IgD-negative memory B cell (primary cell): ENCODE results near the gene FRMD6. TPM values are rescaled to one million over a fixed set of nuclear protein-coding genes. Genes with fewer than 3 reads are reported as not detected.

ENCODE experiments used
- H3K27ac Mint-ChIP-seq, 3 donors: one replicate each; pipeline ENCODE4 v1.8.0; 2020 to 2022; ENCODE audit warnings: mild to moderate bottlenecking in 3 of 3, mixed read lengths in 3 of 3, moderate library complexity in 1 of 3
- H3K27me3 Mint-ChIP-seq: one replicate; pipeline ENCODE4 v1.8.0; 2021; ENCODE audit warnings: mixed read lengths
- H3K36me3 Mint-ChIP-seq: one replicate; pipeline ENCODE4 v1.8.0; 2020; ENCODE audit warnings: mild to moderate bottlenecking, mixed read lengths
- H3K4me1 Mint-ChIP-seq, 3 donors: one replicate each; pipeline ENCODE4 v1.8.0; 2020 to 2022; ENCODE audit warnings: mixed read lengths in 3 of 3, mild to moderate bottlenecking in 1 of 3
- H3K4me3 Mint-ChIP-seq, 4 donors: one replicate each; pipeline ENCODE4 v1.8.0; 2020 to 2022; ENCODE audit warnings: mild to moderate bottlenecking in 4 of 4, mixed read lengths in 4 of 4, moderate library complexity in 3 of 4
- H3K9me3 Mint-ChIP-seq, 3 donors: one replicate each; pipeline ENCODE4 v1.8.0; 2020 to 2021; ENCODE audit warnings: mixed read lengths in 3 of 3, mild to moderate bottlenecking in 1 of 3
- polyA plus RNA-seq: library from polyadenylated mRNA; unstranded; fragments of 300-500 nt; fragmentation: Illumina TruSeq; gene quantifications from one replicate; pipeline ENCODE4 v1.2.3, GENCODE V29; 2021

FRMD6 gene
- polyA plus RNA-seq, 1 donor from 2014 or later = not detected

DNA sequence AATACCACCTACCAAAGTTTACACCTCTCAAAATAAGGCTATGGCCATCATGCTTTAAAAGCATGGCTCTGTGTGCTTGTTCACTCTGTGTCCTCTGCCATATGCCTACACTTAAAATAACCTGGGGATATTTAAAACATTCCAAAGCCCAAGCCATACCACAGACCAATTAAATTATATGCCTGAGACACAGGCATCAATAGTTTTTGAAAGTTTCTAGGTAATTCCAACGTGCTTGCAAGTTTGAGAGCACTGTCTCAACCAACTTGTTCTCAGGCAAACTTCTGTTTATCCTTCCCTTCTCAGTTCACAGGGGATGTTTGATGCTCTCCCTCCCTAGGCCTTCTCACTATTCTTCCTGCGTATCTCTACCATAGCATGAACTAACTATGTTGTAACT is 3.4 kb upstream of the FRMD6 start:
- H3K27ac Mint-ChIP-seq = peak overlapping the region in 1 of 3 donors; percentile 36
- H3K36me3 Mint-ChIP-seq = peaks cover 3% of the 10 kb centered on the region
- H3K4me3 Mint-ChIP-seq = no peak overlapping the region
- H3K27me3 Mint-ChIP-seq = peaks cover 16% of the 10 kb centered on the region
- no peaks in the 10 kb centered on the region for H3K9me3 Mint-ChIP-seq
- H3K4me1 Mint-ChIP-seq = peaks cover 3 to 8% (median 6%) of the 10 kb centered on the region in 3 donors

DNA sequence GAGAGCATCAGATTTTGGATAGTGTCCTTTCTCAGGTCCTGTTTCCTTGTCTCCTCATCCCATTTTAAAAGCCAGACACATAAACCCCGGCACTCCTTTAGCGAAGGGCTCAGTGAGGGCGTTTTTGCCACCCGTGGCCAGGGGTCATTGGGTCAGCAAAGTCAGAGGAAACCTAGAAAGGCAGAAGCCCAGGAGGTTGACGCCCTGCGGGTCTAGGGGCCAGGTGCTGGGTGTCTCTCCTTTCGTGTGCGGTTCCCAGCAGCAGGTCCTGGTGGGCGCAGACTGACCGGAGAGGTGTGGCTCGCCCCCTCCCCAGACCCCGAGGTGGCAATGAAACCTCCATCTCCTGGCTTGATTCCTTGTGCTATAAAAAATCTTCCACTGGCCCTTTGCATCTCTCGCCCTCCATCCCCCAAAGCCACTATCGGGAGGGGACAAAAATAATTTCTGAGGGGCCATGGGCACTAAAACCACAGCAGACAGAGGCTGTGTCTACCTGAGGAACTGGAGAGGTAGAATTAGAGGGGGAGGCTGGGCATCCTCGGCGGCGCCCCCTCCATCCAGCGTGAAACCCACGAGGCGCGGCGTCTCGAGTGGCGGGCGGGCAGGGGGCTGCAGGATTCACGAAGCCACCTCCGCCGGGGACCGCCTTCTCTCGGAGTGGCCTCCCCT is 858 bp upstream of the FRMD6 start:
- H3K9me3 Mint-ChIP-seq = no peaks in the 10 kb centered on the region
- no peaks in the 10 kb centered on the region for H3K36me3 Mint-ChIP-seq
- H3K4me3 Mint-ChIP-seq = peak overlapping the region; percentile 61 to 91 (median 82)
- peak overlapping the region in 2 of 3 donors; percentile 64 to 67 for H3K27ac Mint-ChIP-seq
- H3K27me3 Mint-ChIP-seq = peaks cover 23% of the 10 kb centered on the region
- peaks cover 3 to 8% (median 6%) of the 10 kb centered on the region in 3 donors for H3K4me1 Mint-ChIP-seq

DNA sequence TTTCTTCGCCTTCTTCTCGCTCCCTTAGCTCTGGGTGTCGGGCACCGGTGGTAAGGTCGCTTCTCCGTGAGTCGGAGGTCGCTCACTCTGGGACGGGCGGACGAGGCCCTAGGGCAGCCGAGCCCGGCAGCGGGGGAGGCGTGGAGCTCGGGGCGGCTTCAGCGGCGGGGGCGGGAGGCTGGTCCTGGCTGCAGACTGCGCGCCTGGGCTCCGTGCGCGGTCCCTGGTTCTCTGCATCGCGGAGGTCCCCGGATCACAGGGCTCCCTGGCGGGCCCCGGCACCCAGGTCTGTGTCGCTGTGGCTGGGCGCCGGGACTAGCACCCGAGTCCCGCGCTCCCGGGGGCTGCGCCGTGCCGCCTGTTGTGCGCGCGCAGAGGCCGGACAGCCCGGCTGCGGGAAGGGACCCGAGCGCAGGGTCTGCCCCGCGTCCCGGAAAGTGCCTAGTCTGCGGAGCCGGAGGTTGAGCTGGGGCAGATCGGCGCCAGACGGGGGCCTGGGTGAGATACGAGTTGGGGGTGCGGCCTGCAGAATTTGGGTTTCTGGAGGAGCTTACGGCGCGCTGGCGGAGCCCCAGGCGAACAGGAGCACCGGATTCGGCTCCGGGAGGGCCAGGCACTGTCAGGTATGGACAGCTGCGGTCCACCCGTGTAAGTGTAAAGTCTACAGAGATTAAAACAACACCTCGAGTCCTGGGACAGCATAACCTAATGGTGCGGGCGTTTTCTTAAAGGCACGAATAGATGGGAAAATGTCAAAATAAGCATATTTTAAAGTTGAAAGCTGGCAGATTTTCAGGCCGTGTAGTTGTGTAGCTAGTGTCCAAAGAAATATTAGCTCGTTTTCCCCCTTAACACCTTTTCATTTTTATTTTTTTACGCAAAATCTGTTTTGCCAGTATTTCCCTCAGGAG is 713 bp downstream of the FRMD6 start:
- Mint-ChIP-seq H3K36me3 (no peaks in the 10 kb centered on the region), H3K9me3 (no peaks in the 10 kb centered on the region), H3K4me1 (peaks cover 3 to 8% (median 6%) of the 10 kb centered on the region in 3 donors), H3K27ac (peak overlapping the region in 2 of 3 donors; percentile 50 to 66), H3K4me3 (peak overlapping the region; percentile 78 to 95 (median 90)), H3K27me3 (peaks cover 33% of the 10 kb centered on the region)

DNA sequence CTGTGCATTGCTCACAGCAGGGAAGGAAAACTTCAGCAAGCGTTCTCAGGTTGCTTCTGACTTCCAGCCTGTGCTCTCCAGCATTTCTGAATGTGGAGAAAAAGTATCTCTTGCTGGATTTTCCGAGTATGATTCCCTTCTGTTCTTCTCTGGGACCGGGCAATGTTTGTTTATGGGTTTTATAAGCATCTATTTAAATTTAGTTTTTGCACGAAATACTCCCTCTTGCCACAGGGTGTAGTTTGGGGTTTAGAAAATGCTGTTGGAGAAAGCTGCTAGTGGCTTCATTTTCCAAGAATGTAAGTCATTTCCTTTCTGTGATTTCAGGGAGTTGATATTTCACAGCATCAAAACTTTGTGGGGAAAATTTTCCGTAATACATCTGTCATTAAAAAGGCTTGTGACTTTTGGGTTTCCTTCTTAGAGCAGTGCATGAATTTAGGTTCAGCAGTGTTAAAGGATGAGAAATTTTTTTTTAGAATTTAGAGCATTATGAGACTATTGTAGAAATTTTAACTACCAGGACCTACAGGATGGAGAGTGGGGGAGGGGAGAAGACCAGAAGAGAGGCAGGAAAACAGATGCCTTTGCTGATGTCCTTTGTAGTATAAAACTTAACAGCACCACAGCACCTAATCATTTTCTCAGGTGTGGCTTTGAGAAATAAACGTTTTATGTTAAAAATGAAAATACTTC is 1.5 kb downstream of the FRMD6 start:
- Mint-ChIP-seq H3K9me3 (no peaks in the 10 kb centered on the region), H3K4me1 (peaks cover 3 to 8% (median 6%) of the 10 kb centered on the region in 3 donors), H3K27ac (peak overlapping the region in 1 of 3 donors; percentile 66), H3K36me3 (no peaks in the 10 kb centered on the region), H3K4me3 (peak overlapping the region; percentile 78 to 95 (median 90)), H3K27me3 (peaks cover 36% of the 10 kb centered on the region)

DNA sequence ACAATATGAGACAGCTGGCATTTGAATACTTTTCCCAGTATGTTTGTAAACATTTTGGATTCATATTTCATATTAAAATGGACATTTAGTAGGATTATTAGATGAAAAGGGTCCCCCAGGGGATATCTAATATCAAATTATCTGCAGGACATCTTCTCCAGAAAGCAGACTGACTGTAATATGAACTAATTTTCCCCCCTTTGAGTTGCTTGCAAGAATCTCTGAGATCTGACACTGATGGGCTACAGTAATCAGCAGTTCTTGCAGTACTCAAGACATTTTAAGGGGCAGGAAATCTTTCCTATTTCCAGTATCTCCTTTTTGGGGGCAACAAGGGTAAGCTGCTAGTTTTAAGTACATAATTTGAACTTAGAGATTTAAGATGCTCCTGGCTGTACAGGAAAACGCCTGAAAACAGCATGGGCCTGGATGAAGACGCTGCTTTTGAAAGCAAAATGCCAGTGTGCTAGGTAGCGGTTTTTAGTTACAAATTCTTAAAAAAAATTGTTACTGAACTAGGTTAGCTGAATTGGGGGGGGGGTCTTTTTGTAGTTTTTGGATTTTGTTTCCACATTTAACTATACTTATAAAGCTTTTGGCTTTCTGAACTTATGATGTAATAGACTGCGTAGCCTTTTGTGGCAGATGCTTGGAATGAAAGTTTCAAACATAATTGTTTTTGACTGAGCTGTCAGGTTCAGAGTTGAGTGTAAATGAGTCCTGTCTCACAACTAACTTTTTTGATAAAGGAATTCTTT is 2.2 kb downstream of the FRMD6 start:
- no peak overlapping the region for H3K27ac Mint-ChIP-seq

DNA sequence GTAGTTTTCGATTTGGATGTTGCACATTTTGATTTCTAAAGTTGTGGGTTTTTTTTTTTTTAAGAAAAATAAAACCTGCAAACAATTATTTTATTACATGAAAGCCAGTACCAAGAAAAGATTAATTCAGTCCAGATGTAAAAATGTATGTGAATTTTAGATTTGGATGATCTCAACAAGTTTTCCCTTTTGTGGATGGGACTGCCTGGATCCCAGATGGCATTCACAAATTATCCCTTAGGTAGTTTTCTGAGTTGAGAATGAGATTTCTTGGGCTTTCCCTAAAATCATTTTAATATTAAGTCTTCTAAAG is 2.8 kb downstream of the FRMD6 start:
- Mint-ChIP-seq H3K27ac (no peak overlapping the region), H3K9me3 (no peaks in the 10 kb centered on the region), H3K36me3 (no peaks in the 10 kb centered on the region), H3K27me3 (peaks cover 34% of the 10 kb centered on the region), H3K4me3 (no peak overlapping the region), H3K4me1 (peaks cover 3 to 8% (median 6%) of the 10 kb centered on the region in 3 donors)

More for the DNA sequence above, 2.2 kb downstream of the FRMD6 start:
- Mint-ChIP-seq H3K36me3 (no peaks in the 10 kb centered on the region), H3K4me1 (peaks cover 3 to 8% (median 6%) of the 10 kb centered on the region in 3 donors), H3K9me3 (no peaks in the 10 kb centered on the region), H3K4me3 (peak overlapping the region in 1 of 4 donors; percentile 89), H3K27me3 (peaks cover 33% of the 10 kb centered on the region)

DNA sequence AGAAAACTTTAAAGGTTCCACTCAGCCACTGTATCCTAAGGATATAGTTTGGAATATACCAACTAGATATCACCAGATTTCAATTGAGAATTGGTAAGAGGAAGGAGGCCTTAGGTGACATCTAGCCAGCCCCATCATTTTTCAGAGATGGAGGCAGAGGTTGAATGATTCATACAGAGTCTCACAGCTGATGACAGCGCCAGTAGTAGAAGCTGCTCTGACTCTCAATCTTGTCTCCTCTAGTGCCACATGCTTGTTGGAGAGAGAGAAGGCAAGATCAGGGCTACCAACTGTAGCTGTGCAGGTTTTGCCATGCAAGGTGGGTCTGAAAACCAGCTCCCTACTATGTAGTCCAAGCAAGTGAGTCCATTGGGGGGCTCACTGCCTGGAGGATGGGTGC is 6.1 kb downstream of the FRMD6 start:
- Mint-ChIP-seq H3K27me3 (peaks cover 34% of the 10 kb centered on the region), H3K9me3 (peaks cover 0 to 2% (median 0%) of the 10 kb centered on the region in 3 donors), H3K4me3 (no peak overlapping the region), H3K36me3 (peaks cover 1% of the 10 kb centered on the region), H3K4me1 (peaks cover 3 to 5% (median 4%) of the 10 kb centered on the region in 3 donors), H3K27ac (no peak overlapping the region)

DNA sequence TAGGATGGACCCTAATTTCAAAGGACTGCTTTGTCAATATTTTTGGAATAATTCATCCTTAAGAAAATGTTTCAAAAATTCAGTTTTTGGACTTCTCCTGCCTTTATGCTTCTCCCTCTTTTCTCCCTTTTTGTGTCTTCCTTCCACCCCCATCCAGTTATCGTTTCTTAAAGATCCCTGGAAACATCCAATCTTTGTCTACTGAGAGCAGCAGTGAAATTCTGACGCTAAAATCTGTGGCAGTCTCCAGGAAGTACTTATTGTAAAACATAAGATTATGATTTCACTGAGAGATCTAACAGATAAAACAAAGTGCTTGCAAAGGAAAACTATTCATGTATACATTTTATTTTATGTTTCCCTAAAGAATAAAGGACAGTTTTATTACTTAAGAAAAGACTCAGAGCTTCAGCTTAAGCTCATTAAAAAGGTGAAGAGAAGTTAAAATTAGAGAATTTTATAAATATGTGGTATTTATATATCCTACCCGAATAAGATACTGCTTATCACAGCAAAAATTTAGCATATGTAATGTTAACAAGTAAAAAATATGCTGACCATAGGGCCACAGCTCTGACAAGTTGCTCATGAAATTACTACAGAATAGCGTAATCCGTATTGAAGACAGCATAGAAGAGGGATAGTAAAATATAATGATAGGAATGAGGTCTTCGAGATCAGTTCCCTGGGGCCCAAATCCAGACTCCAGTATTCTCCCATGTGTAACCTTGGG is 6.9 kb downstream of the FRMD6 start:
- Mint-ChIP-seq H3K9me3 (peaks cover 0 to 2% (median 0%) of the 10 kb centered on the region in 3 donors), H3K36me3 (peaks cover 1% of the 10 kb centered on the region), H3K27me3 (peaks cover 29% of the 10 kb centered on the region)

DNA sequence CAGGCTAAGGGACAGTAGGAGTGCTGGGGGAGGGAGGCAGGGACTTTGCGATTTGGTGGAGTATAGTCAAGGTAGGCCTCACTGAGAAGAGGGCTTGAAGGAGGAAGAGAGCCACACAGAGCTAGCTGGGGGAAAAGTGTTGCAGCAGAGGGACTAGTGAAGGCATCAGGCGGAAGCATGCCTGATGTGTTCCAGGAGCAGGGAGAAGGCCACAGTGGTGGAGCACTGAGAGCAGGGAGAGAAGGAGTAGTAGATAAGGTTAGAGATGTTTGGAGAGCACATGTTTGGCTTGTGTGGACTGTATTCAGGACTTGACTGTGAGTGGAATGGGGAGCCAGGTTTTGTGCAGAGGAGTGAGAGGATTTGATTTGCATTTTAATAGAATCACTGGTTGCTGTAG is 9.0 kb downstream of the FRMD6 start:
- Mint-ChIP-seq H3K4me3 (no peak overlapping the region), H3K27me3 (peaks cover 23% of the 10 kb centered on the region), H3K27ac (no peak overlapping the region), H3K9me3 (peaks cover 0 to 2% (median 0%) of the 10 kb centered on the region in 3 donors), H3K36me3 (peaks cover 1% of the 10 kb centered on the region), H3K4me1 (no peaks in the 10 kb centered on the region)

More for the DNA sequence above, 6.9 kb downstream of the FRMD6 start:
- H3K4me1 Mint-ChIP-seq = no peaks in the 10 kb centered on the region
- H3K4me3 Mint-ChIP-seq = no peak overlapping the region
- H3K27ac Mint-ChIP-seq = no peak overlapping the region

DNA sequence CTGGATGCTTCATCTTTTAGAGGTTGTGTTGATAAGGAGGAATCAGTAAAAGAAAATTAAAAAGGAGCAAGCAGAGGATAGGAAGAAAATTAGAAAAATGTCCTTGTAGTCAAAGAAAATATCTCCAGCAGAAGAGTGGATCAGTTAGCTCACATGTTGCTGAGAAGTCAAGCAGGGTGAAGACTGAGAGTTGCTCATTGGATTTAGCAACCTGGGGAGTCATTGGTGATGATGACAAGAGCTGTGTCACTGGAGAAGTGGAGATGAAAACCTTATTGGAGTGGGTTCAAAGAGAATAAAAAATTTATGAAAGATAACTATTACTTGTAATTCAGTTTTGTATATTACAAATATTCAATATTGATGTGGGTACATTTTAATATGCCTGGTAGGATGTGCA is 9.8 kb downstream of the FRMD6 start:
- H3K4me3 Mint-ChIP-seq = no peak overlapping the region
- H3K27me3 Mint-ChIP-seq = peaks cover 20% of the 10 kb centered on the region
- H3K27ac Mint-ChIP-seq = no peak overlapping the region
- H3K9me3 Mint-ChIP-seq = peaks cover 0 to 2% (median 0%) of the 10 kb centered on the region in 3 donors
- no peaks in the 10 kb centered on the region for H3K4me1 Mint-ChIP-seq
- H3K36me3 Mint-ChIP-seq = peaks cover 1% of the 10 kb centered on the region

DNA sequence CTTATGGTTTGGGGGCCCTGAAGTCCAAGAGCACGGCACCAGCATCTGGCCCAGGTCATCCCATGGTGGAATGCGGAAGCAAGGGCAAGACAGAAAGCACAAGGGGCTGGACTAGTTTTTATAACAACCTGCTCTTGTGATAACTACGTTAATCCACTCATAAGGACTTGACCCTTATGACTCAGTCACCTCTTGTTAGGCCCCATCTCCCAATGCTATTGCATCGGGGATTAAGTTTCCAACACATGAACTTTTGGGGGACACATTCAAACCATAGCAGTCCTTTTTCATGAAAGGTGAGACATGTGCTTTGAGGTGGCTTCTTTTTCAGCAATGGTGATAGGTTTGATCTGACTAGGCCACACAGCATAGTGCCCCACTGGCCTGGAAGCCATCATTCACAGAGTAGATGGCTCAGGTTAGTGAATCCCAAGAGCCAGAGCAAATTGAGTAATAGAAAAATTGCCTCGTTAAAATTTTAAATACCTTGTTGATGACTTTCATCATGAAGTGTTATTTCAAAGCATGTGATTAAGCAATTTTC is 12.1 kb downstream of the FRMD6 start:
- Mint-ChIP-seq H3K27me3 (peaks cover 7% of the 10 kb centered on the region), H3K4me3 (no peak overlapping the region), H3K4me1 (no peaks in the 10 kb centered on the region), H3K36me3 (peaks cover 1% of the 10 kb centered on the region), H3K27ac (no peak overlapping the region), H3K9me3 (peaks cover 0 to 2% (median 0%) of the 10 kb centered on the region in 3 donors)

DNA sequence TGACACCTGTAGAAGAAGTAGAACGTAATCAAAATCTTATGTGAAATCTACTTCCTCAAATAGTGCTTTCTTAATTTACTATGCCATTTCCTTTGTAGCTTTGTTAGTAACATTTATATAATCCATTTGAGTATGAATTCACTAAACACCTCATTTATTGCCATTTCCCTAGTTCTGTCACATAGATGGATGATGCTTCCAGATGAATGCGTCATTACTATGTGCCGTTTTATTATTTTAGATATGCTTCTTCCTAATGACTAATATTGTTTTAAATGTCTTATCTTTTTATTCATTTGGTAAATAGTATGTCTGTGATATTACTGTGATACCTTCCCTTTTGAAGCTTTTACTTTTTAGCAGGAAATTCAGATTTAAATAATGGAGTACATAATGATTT is 14.4 kb downstream of the FRMD6 start:
- Mint-ChIP-seq H3K27me3 (peaks cover 3% of the 10 kb centered on the region), H3K4me1 (peaks cover 0 to 1% (median 0%) of the 10 kb centered on the region in 3 donors), H3K4me3 (no peak overlapping the region), H3K9me3 (peaks cover 0 to 3% (median 2%) of the 10 kb centered on the region in 3 donors), H3K27ac (no peak overlapping the region), H3K36me3 (peaks cover 1% of the 10 kb centered on the region)

DNA sequence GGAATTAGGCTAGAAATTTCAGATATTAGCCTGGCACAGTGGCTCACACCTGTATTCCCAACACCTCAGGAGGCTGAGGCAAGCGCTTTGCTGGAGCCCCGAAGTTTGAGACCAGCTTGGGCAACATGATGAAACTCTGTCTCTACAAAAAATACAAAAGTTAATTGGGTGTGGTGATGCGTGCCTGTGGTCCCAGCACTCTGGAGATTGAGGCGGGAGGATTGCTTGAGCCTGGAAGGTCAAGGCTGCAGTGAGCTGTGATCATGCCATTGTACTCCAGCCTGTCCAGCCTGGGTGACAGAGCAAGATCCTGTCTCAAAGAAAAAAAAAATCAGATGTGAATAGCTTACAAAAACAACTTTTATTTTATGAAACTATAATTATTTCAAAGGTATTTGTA is 15.1 kb downstream of the FRMD6 start:
- Mint-ChIP-seq H3K27ac (no peak overlapping the region), H3K4me3 (no peak overlapping the region), H3K4me1 (peaks cover 0 to 1% (median 0%) of the 10 kb centered on the region in 3 donors), H3K9me3 (peaks cover 0 to 3% (median 2%) of the 10 kb centered on the region in 3 donors), H3K27me3 (peaks cover 4% of the 10 kb centered on the region), H3K36me3 (peaks cover 1% of the 10 kb centered on the region)
